ENCODE data around the gene ARPC2.
"Not testable (repeated sequence)": the region's sequence is repeated elsewhere in the genome, so short reads cannot be mapped to it uniquely, and the experiment has no call there.

The ARPC2 gene

GRCh38 chr2:218271865-218272530 is 55.0 kb downstream of the ARPC2 start:
- peaks cover 6 to 46% (median 44%) of the 10 kb centered on the region in 4 experiments for H3K36me3 ChIP-seq (ENCODE audit: control insufficient read depth in 4 of 4, insufficient read depth in 4 of 4, low read length in 3 of 4)
- H3K4me3 ChIP-seq (ENCODE audit: control insufficient read depth in 1 of 7, extremely low read depth in 1 of 7, insufficient read depth in 4 of 7, low read depth in 2 of 7, low read length in 6 of 7): peak overlapping the region in 2 of 7 experiments; percentile 12 to 16
- no peaks in the 10 kb centered on the region for H3K27me3 ChIP-seq (replicated peaks in 2 of 5; ENCODE audit: control insufficient read depth in 4 of 5, insufficient read depth in 5 of 5, low read length in 4 of 5)
- H3K4me1 ChIP-seq (ENCODE audit: control extremely low read depth in 1 of 4, control insufficient read depth in 4 of 4, insufficient read depth in 4 of 4, low read length in 3 of 4): peaks cover 5 to 36% (median 26%) of the 10 kb centered on the region in 4 experiments
- POLR2A ChIA-PET: interaction anchor here (4.7 kb wide), 1 partner anchor 15 kb away, joined by 20 read pairs; no protein-coding TSS in a partner anchor
- H3K9me3 ChIP-seq (ENCODE audit: control extremely low read depth in 1 of 5, control insufficient read depth in 4 of 5, insufficient read depth in 2 of 5, low read depth in 1 of 5, low read length in 4 of 5): no peaks in the 10 kb centered on the region
- DNase-seq: peak in 1 of 3 donors; percentile 20
- no peak overlapping the region for H3K27ac ChIP-seq (ENCODE audit: insufficient read depth in 1 of 2, low read depth in 1 of 2, low read length in 2 of 2, poor library complexity in 1 of 2, severe bottlenecking in 2 of 2)
- CTCF ChIA-PET: interaction anchor here (0.7 to 11.2 kb wide), 18 partner anchors 13 to 230 kb away, joined by 3 to 383 read pairs (median 8); partner anchors contain the start of genes CATIP and TMBIM1
- WGBS (ENCODE audit: insufficient coverage): 92% methylated on average over 3 of the region's 5 CpGs

GRCh38 chr2:218272531-218273212 is 55.7 kb downstream of the ARPC2 start:
- Histone ChIP-seq H3K27ac (ENCODE audit: insufficient read depth in 1 of 2, low read depth in 1 of 2, low read length in 2 of 2, poor library complexity in 1 of 2, severe bottlenecking in 2 of 2) (no peak overlapping the region), H3K36me3 (ENCODE audit: control insufficient read depth in 4 of 4, insufficient read depth in 4 of 4, low read length in 3 of 4) (peaks cover 3 to 46% (median 44%) of the 10 kb centered on the region in 4 experiments), H3K27me3 (replicated peaks in 2 of 5; ENCODE audit: control insufficient read depth in 4 of 5, insufficient read depth in 5 of 5, low read length in 4 of 5) (no peaks in the 10 kb centered on the region), H3K4me1 (ENCODE audit: control extremely low read depth in 1 of 4, control insufficient read depth in 4 of 4, insufficient read depth in 4 of 4, low read length in 3 of 4) (peaks cover 5 to 36% (median 26%) of the 10 kb centered on the region in 4 experiments), H3K4me3 (ENCODE audit: control insufficient read depth in 1 of 7, extremely low read depth in 1 of 7, insufficient read depth in 4 of 7, low read depth in 2 of 7, low read length in 6 of 7) (peak overlapping the region in 1 of 7 experiments; percentile 12), H3K9me3 (ENCODE audit: control extremely low read depth in 1 of 5, control insufficient read depth in 4 of 5, insufficient read depth in 2 of 5, low read depth in 1 of 5, low read length in 4 of 5) (no peaks in the 10 kb centered on the region)
- ChIA-PET POLR2A (interaction anchor here (0.7 to 4.7 kb wide), 3 partner anchors 9 to 18 kb away, joined by 4 to 20 read pairs (median 4); no protein-coding TSS in a partner anchor), CTCF (interaction anchor here (0.6 to 11.2 kb wide), 21 partner anchors 14 to 288 kb away, joined by 3 to 383 read pairs (median 3); partner anchors contain the start of genes CATIP and TMBIM1)
- peak; percentile 84 to 92 (median 87) for DNase-seq
- 55% methylated on average over 16 of the region's 18 CpGs for WGBS (ENCODE audit: insufficient coverage)

- 92% methylated on average over 2 of the region's 8 CpGs for WGBS (ENCODE audit: insufficient coverage)
- peaks cover 5 to 36% (median 26%) of the 10 kb centered on the region in 4 experiments for H3K4me1 ChIP-seq (ENCODE audit: control extremely low read depth in 1 of 4, control insufficient read depth in 4 of 4, insufficient read depth in 4 of 4, low read length in 3 of 4)
- H3K36me3 ChIP-seq (ENCODE audit: control insufficient read depth in 4 of 4, insufficient read depth in 4 of 4, low read length in 3 of 4): peaks cover 5 to 52% (median 49%) of the 10 kb centered on the region in 4 experiments
- ChIA-PET CTCF (interaction anchor here (0.6 to 11.2 kb wide), 19 partner anchors 15 to 287 kb away, joined by 3 to 383 read pairs (median 4); partner anchors contain the start of genes CATIP and TMBIM1), POLR2A (interaction anchor here (0.6 to 4.7 kb wide), 4 partner anchors 8 to 93 kb away, joined by 3 to 20 read pairs (median 4); no protein-coding TSS in a partner anchor)
- not testable (repeated sequence) for DNase-seq; H3K4me3 ChIP-seq (ENCODE audit: control insufficient read depth in 1 of 7, extremely low read depth in 1 of 7, insufficient read depth in 4 of 7, low read depth in 2 of 7, low read length in 6 of 7); H3K9me3 ChIP-seq (ENCODE audit: control extremely low read depth in 1 of 5, control insufficient read depth in 4 of 5, insufficient read depth in 2 of 5, low read depth in 1 of 5, low read length in 4 of 5); H3K27me3 ChIP-seq (replicated peaks in 2 of 5; ENCODE audit: control insufficient read depth in 4 of 5, insufficient read depth in 5 of 5, low read length in 4 of 5); H3K27ac ChIP-seq (ENCODE audit: insufficient read depth in 1 of 2, low read depth in 1 of 2, low read length in 2 of 2, poor library complexity in 1 of 2, severe bottlenecking in 2 of 2)
Observed at GRCh38 chr2:218273214-218273907, 56.4 kb downstream of the ARPC2 start.

GRCh38 chr2:218273908-218274249 is 56.9 kb downstream of the ARPC2 start:
- no peak for DNase-seq
- H3K9me3 ChIP-seq (ENCODE audit: control extremely low read depth in 1 of 5, control insufficient read depth in 4 of 5, insufficient read depth in 2 of 5, low read depth in 1 of 5, low read length in 4 of 5): no peaks in the 10 kb centered on the region
- no CpG with 5 or more reads among the region's 2 CpGs for WGBS (ENCODE audit: insufficient coverage)
- H3K27ac ChIP-seq (ENCODE audit: insufficient read depth in 1 of 2, low read depth in 1 of 2, low read length in 2 of 2, poor library complexity in 1 of 2, severe bottlenecking in 2 of 2): no peak overlapping the region
- no peak overlapping the region for H3K4me3 ChIP-seq (ENCODE audit: control insufficient read depth in 1 of 7, extremely low read depth in 1 of 7, insufficient read depth in 4 of 7, low read depth in 2 of 7, low read length in 6 of 7)
- peaks cover 5 to 57% (median 53%) of the 10 kb centered on the region in 4 experiments for H3K36me3 ChIP-seq (ENCODE audit: control insufficient read depth in 4 of 4, insufficient read depth in 4 of 4, low read length in 3 of 4)
- POLR2A ChIA-PET: interaction anchor here (0.6 to 4.7 kb wide), 2 partner anchors 13 to 93 kb away, joined by 3 to 20 read pairs; no protein-coding TSS in a partner anchor
- peaks cover 5 to 35% (median 25%) of the 10 kb centered on the region in 4 experiments for H3K4me1 ChIP-seq (ENCODE audit: control extremely low read depth in 1 of 4, control insufficient read depth in 4 of 4, insufficient read depth in 4 of 4, low read length in 3 of 4)
- H3K27me3 ChIP-seq (replicated peaks in 2 of 5; ENCODE audit: control insufficient read depth in 4 of 5, insufficient read depth in 5 of 5, low read length in 4 of 5): no peaks in the 10 kb centered on the region
- CTCF ChIA-PET: interaction anchor here (1.1 to 11.2 kb wide), 10 partner anchors 15 to 273 kb away, joined by 3 to 383 read pairs (median 10); partner anchors contain the start of genes CATIP and TMBIM1

GRCh38 chr2:218274586-218274985 is 57.6 kb downstream of the ARPC2 start:
- Histone ChIP-seq H3K9me3 (ENCODE audit: control extremely low read depth in 1 of 5, control insufficient read depth in 4 of 5, insufficient read depth in 2 of 5, low read depth in 1 of 5, low read length in 4 of 5) (no peaks in the 10 kb centered on the region), H3K27ac (ENCODE audit: insufficient read depth in 1 of 2, low read depth in 1 of 2, low read length in 2 of 2, poor library complexity in 1 of 2, severe bottlenecking in 2 of 2) (peak overlapping the region in 1 of 2 experiments; percentile 6), H3K4me3 (ENCODE audit: control insufficient read depth in 1 of 7, extremely low read depth in 1 of 7, insufficient read depth in 4 of 7, low read depth in 2 of 7, low read length in 6 of 7) (no peak overlapping the region), H3K4me1 (ENCODE audit: control extremely low read depth in 1 of 4, control insufficient read depth in 4 of 4, insufficient read depth in 4 of 4, low read length in 3 of 4) (peaks cover 5 to 28% (median 19%) of the 10 kb centered on the region in 4 experiments), H3K27me3 (replicated peaks in 2 of 5; ENCODE audit: control insufficient read depth in 4 of 5, insufficient read depth in 5 of 5, low read length in 4 of 5) (no peaks in the 10 kb centered on the region), H3K36me3 (ENCODE audit: control insufficient read depth in 4 of 4, insufficient read depth in 4 of 4, low read length in 3 of 4) (peaks cover 8 to 64% (median 60%) of the 10 kb centered on the region in 4 experiments)
- CTCF ChIA-PET: interaction anchor here (1.0 to 11.2 kb wide), 12 partner anchors 16 to 193 kb away, joined by 3 to 383 read pairs (median 5); partner anchors contain the start of genes CATIP and TMBIM1
- WGBS (ENCODE audit: insufficient coverage): 84% methylated on average over 4 of the region's 4 CpGs
- DNase-seq: no peak
- POLR2A ChIA-PET: interaction anchor here (2.4 kb wide), 1 partner anchor 11 kb away, joined by 17 read pairs; no protein-coding TSS in a partner anchor

GRCh38 chr2:218275371-218276072 is 58.5 kb downstream of the ARPC2 start:
- H3K27me3 ChIP-seq (replicated peaks in 2 of 5; ENCODE audit: control insufficient read depth in 4 of 5, insufficient read depth in 5 of 5, low read length in 4 of 5): no peaks in the 10 kb centered on the region
- ChIA-PET CTCF (interaction anchor here (1.0 to 11.2 kb wide), 10 partner anchors 15 to 190 kb away, joined by 3 to 383 read pairs (median 5); partner anchors contain the start of genes CATIP and TMBIM1), POLR2A (interaction anchor here (0.6 to 2.4 kb wide), 3 partner anchors 10 to 95 kb away, joined by 3 to 17 read pairs (median 4); no protein-coding TSS in a partner anchor)
- peaks cover 11 to 74% (median 69%) of the 10 kb centered on the region in 4 experiments for H3K36me3 ChIP-seq (ENCODE audit: control insufficient read depth in 4 of 4, insufficient read depth in 4 of 4, low read length in 3 of 4)
- WGBS (ENCODE audit: insufficient coverage): 86% methylated on average over 9 of the region's 9 CpGs
- H3K4me3 ChIP-seq (ENCODE audit: control insufficient read depth in 1 of 7, extremely low read depth in 1 of 7, insufficient read depth in 4 of 7, low read depth in 2 of 7, low read length in 6 of 7): no peak overlapping the region
- no peaks in the 10 kb centered on the region for H3K9me3 ChIP-seq (ENCODE audit: control extremely low read depth in 1 of 5, control insufficient read depth in 4 of 5, insufficient read depth in 2 of 5, low read depth in 1 of 5, low read length in 4 of 5)
- H3K4me1 ChIP-seq (ENCODE audit: control extremely low read depth in 1 of 4, control insufficient read depth in 4 of 4, insufficient read depth in 4 of 4, low read length in 3 of 4): peaks cover 5 to 24% (median 18%) of the 10 kb centered on the region in 4 experiments
- H3K27ac ChIP-seq (ENCODE audit: insufficient read depth in 1 of 2, low read depth in 1 of 2, low read length in 2 of 2, poor library complexity in 1 of 2, severe bottlenecking in 2 of 2): peak overlapping the region in 1 of 2 experiments; percentile 51
- no peak for DNase-seq
